Nephron (organoid): ENCODE results near the gene JOSD1.

ENCODE experiments used
- H3K27ac Mint-ChIP-seq, 3 experiments: 2 replicates each; pipeline ENCODE4 v1.8.0; 2020; ENCODE audit warnings: mixed read lengths in 3 of 3, mild to moderate bottlenecking in 2 of 3, moderate library complexity in 1 of 3
- H3K27me3 Mint-ChIP-seq: 2 replicates; pipeline ENCODE4 v1.8.0; 2021; ENCODE audit warnings: low read depth, mild to moderate bottlenecking, moderate library complexity, mixed read lengths
- H3K36me3 Mint-ChIP-seq: 2 replicates; pipeline ENCODE4 v1.8.0; 2020; ENCODE audit warnings: low read depth, mixed read lengths
- H3K4me1 Mint-ChIP-seq: 2 replicates; pipeline ENCODE4 v1.8.0; 2020; ENCODE audit warnings: mixed read lengths
- H3K4me3 Mint-ChIP-seq, 3 experiments: 2 replicates each; pipeline ENCODE4 v1.8.0; 2020; ENCODE audit warnings: mild to moderate bottlenecking in 3 of 3, mixed read lengths in 3 of 3, moderate library complexity in 2 of 3
- H3K9me3 Mint-ChIP-seq: 2 replicates; pipeline ENCODE4 v1.8.0; 2020; ENCODE audit warnings: mixed read lengths
- TF ChIP-seq, protein P1 (sequence below), 3 experiments: fragments of 200-600 bp; sonication (generic); IDR thresholded peaks; one replicate each; pipeline ENCODE4 v1.5.0; 2021; ENCODE audit warnings: antibody characterized with exemption in 3 of 3; ENCODE audit not compliant: unreplicated experiment in 3 of 3

JOSD1 gene

DNA sequence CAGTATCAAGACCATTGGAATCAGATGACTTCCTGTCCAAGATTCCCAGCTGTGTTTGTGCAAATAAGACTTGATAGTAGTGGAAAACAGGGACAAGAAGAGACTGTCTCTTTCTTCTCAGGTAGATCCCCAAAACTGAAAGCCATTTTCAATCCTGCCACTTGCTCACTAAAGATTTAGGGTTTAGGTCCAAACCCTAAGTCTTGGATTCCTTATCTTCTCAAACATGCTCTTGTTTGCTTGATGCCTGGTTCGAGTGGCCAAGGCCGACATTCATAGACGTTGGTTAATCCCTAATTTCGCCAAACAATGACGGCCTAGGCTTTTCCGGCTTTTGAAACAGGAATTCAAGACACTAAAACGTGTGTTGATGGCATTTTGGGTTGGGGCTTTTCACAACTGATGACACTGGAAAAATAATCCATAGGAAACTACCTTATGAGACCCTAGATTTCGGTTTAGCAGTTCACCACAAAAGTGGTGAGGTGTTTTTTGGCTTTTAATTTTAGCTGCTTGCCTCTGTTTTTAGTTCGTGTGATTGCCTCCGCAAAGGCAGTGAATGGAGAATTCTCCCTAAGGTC is 4.0 kb upstream of the JOSD1 start:
- TF ChIP-seq, protein P1, sequence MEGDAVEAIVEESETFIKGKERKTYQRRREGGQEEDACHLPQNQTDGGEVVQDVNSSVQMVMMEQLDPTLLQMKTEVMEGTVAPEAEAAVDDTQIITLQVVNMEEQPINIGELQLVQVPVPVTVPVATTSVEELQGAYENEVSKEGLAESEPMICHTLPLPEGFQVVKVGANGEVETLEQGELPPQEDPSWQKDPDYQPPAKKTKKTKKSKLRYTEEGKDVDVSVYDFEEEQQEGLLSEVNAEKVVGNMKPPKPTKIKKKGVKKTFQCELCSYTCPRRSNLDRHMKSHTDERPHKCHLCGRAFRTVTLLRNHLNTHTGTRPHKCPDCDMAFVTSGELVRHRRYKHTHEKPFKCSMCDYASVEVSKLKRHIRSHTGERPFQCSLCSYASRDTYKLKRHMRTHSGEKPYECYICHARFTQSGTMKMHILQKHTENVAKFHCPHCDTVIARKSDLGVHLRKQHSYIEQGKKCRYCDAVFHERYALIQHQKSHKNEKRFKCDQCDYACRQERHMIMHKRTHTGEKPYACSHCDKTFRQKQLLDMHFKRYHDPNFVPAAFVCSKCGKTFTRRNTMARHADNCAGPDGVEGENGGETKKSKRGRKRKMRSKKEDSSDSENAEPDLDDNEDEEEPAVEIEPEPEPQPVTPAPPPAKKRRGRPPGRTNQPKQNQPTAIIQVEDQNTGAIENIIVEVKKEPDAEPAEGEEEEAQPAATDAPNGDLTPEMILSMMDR (IDR thresholded peaks at IDR 0.05; ENCODE audit: unreplicated experiment in 3 of 3), result no peak
- peak overlapping the region; percentile 80 to 89 (median 85) for H3K4me3 Mint-ChIP-seq
- no peaks in the 10 kb centered on the region for H3K27me3 Mint-ChIP-seq
- H3K36me3 Mint-ChIP-seq, result no peaks in the 10 kb centered on the region
- H3K27ac Mint-ChIP-seq, result peak overlapping the region; percentile 87 to 96 (median 92)
- H3K4me1 Mint-ChIP-seq, result peaks cover 39% of the 10 kb centered on the region
- no peaks in the 10 kb centered on the region for H3K9me3 Mint-ChIP-seq

DNA sequence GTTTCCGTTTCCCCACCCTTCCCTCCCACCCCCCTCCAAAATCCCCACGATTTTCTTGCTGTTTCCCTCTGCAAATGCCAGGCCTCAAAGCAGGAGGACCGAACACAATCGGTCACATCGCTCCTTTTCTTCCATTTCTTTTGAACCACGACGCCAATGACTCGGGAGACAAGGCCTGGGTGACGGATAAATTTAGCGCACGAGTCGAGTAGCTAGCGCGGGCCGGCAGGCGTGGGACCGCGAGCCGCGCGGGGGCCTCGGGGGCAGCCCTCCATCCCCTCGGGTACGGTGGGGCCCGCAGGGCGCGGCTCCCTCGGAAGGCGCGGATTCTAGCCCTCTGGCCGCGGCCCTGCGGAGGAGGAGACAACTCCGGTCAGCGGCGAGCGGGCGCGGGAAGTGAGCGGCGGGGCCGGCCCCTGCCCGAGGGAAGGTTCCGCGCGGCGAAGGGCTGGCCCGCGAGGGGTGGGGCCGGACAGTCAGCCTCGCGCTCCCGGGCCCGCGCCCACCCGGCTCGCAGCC is 414 bp downstream of the JOSD1 start:
- TF ChIP-seq, protein P1 (IDR thresholded peaks at IDR 0.05; ENCODE audit: unreplicated experiment in 3 of 3), result no peak
- peaks cover 49% of the 10 kb centered on the region for H3K4me1 Mint-ChIP-seq

GRCh38 chr22:38699784-38700183 is 959 bp downstream of the JOSD1 start:
- H3K4me3 Mint-ChIP-seq, result peak overlapping the region; percentile 92 to 98 (median 97)
- H3K36me3 Mint-ChIP-seq, result peaks cover 18% of the 10 kb centered on the region
- peak overlapping the region; percentile 75 to 91 (median 90) for H3K27ac Mint-ChIP-seq
- H3K27me3 Mint-ChIP-seq, result no peaks in the 10 kb centered on the region
- peaks cover 44% of the 10 kb centered on the region for H3K4me1 Mint-ChIP-seq
- TF ChIP-seq, protein P1 (IDR thresholded peaks at IDR 0.05; ENCODE audit: unreplicated experiment in 3 of 3), result no peak
- no peaks in the 10 kb centered on the region for H3K9me3 Mint-ChIP-seq

More for the DNA sequence above, 414 bp downstream of the JOSD1 start:
- peaks cover 12% of the 10 kb centered on the region for H3K36me3 Mint-ChIP-seq
- H3K27me3 Mint-ChIP-seq, result no peaks in the 10 kb centered on the region
- peak overlapping the region; percentile 95 to 98 (median 97) for H3K4me3 Mint-ChIP-seq
- peak overlapping the region; percentile 75 to 91 (median 90) for H3K27ac Mint-ChIP-seq
- no peaks in the 10 kb centered on the region for H3K9me3 Mint-ChIP-seq

DNA sequence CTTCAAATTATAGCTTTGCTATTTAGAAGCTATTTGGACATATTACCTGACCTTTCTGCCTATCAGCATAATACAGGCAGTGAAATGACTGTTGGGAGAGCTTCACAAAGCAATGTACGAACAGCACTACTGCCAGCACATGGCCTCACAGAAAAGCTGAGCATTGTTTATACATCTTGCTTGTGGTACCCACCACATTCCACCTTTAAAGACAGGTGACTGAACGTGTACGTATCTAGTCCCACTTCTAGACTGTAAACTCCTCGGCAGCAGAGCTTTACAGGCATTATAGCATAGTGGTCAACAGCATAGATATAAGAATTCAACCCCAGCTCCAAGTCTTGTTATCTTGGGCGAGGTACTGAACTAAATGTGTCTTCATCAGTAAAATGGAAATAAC is 1.6 kb downstream of the JOSD1 start:
- Mint-ChIP-seq H3K27ac (peak overlapping the region; percentile 75 to 91 (median 90)), H3K9me3 (no peaks in the 10 kb centered on the region), H3K27me3 (no peaks in the 10 kb centered on the region), H3K4me3 (peak overlapping the region; percentile 92 to 98 (median 97)), H3K4me1 (peaks cover 40% of the 10 kb centered on the region), H3K36me3 (peaks cover 20% of the 10 kb centered on the region)
- TF ChIP-seq, protein P1 (IDR thresholded peaks at IDR 0.05; ENCODE audit: unreplicated experiment in 3 of 3), result no peak

DNA sequence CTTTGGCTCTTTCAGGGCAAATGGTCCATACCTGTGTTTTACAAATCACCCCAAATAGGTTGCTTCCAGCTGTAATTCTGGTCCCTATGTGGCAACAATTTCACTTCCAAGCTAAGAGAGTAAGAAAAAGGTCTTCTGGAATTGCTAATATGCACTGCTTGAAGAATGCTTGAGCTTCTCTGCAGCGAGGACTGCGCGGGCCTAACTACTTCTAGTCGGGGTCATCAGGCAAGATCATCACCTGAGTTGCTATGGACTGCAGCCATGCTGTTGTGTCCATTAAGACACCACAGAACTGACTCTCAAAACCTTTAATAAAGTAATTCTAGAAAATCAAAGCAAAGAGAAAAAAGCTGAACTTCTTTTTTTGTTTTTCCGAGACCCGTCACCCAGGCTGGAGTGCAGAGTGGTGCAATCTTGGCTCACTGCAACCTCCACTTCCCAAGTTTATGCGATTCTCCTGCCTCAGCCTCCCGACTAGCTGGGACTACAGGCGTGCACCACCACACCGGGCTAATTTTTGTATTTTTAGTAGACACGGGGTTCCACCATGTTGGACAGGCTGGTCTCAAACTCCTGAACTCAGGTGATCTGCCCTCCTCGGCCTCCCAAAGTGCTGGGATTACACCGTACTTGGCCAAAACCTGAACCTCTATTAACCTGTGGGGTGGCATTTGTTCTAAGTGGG is 2.2 kb downstream of the JOSD1 start:
- peaks cover 40% of the 10 kb centered on the region for H3K4me1 Mint-ChIP-seq
- TF ChIP-seq, protein P1 (IDR thresholded peaks at IDR 0.05; ENCODE audit: unreplicated experiment in 3 of 3), result no peak
- peak overlapping the region; percentile 75 to 91 (median 90) for H3K27ac Mint-ChIP-seq
- peaks cover 20% of the 10 kb centered on the region for H3K36me3 Mint-ChIP-seq
- H3K27me3 Mint-ChIP-seq, result no peaks in the 10 kb centered on the region
- no peaks in the 10 kb centered on the region for H3K9me3 Mint-ChIP-seq
- H3K4me3 Mint-ChIP-seq, result peak overlapping the region; percentile 92 to 98 (median 97)
